Transverse colon (tissue), 4 donors: ENCODE results near the gene BTF3. TPM values are rescaled to one million over a fixed set of nuclear protein-coding genes. Genes with fewer than 3 reads are reported as not detected.

ENCODE experiments used
- DNase-seq: peaks from one replicate; pipeline ENCODE4 v3.0.0-alpha.2; 2019
- H3K27ac ChIP-seq, 4 donors: fragments of 200-600 bp; sonication (generic); 2 replicates each; pipeline ENCODE4 v1.5.1; 2016 to 2018; ENCODE audit warnings: inconsistent platforms in 4 of 4
- H3K27me3 ChIP-seq: fragments of 200-600 bp; sonication (generic); 2 replicates; pipeline ENCODE4 v1.5.1; 2017; ENCODE audit warnings: inconsistent platforms
- H3K36me3 ChIP-seq, 4 donors: fragments of 200-600 bp; sonication (generic); 2 replicates each; pipeline ENCODE4 v1.5.1; 2017 to 2019; ENCODE audit warnings: inconsistent platforms in 4 of 4
- H3K4me1 ChIP-seq, 4 donors: fragments of 200-600 bp; sonication (generic); 2 replicates each; pipeline ENCODE4 v1.5.1; 2017 to 2020; ENCODE audit warnings: inconsistent platforms in 4 of 4
- H3K4me3 ChIP-seq, 4 donors: fragments of 200-600 bp; sonication (generic); 1 replicate in 1 of 4; 2 replicates in 3 of 4; pipeline versions ENCODE4 v1.5.1 to v1.6.1; 2017 to 2019; ENCODE audit warnings: inconsistent platforms in 4 of 4
- H3K9me3 ChIP-seq, 2 donors: fragments of 200-600 bp; sonication (generic); 2 replicates each; pipeline ENCODE4 v1.5.1; 2017 to 2019; ENCODE audit warnings: inconsistent platforms in 2 of 2
- CTCF ChIP-seq, 5 experiments: fragments of 200-600 bp in 3 of 5; fragments of 450-650 bp in 2 of 5; sonication (generic) in 3 of 5; IDR thresholded peaks; 1 replicate in 2 of 5; 2 replicates in 3 of 5; pipeline ENCODE4 v1.5.1; 2016 to 2017; ENCODE audit warnings: antibody characterized with exemption in 5 of 5, inconsistent platforms in 3 of 5, mild to moderate bottlenecking in 2 of 5, moderate library complexity in 1 of 5
- EP300 ChIP-seq: sonication (generic); formaldehyde crosslinking; IDR thresholded peaks from one replicate; pipeline ENCODE4 v1.6.1; 2017; ENCODE audit warnings: antibody characterized with exemption, low read depth
- POLR2A ChIP-seq: fragments of 450-650 bp; IDR thresholded peaks from one replicate; pipeline ENCODE4 v1.6.1; 2016; ENCODE audit warnings: antibody characterized with exemption, mild to moderate bottlenecking, moderate library complexity
- POLR2AphosphoS5 ChIP-seq, 3 donors: sonication (generic); formaldehyde crosslinking; IDR thresholded peaks; one replicate each; pipeline ENCODE4 v1.6.1; 2016; ENCODE audit warnings: antibody characterized with exemption in 3 of 3
- WGBS, 2 donors: methylation state at CpG; one replicate each; pipeline ENCODE4 v1.1.5; 2018; ENCODE audit warnings: low coverage in 1 of 2; 5-methylcytosine and 5-hydroxymethylcytosine counted together
- in situ Hi-C, 4 donors: fragments of 200-750 bp; cut with MboI; loops; one replicate each; pipeline versions ENCODE4 v1.15.0 to v1.15.1; 2017; ENCODE audit warnings: low sequenced_read_pairs in 3 of 4, low pct_ligation_motif_present in 1 of 4, low pct_unique_long_range_greater_than_20kb in 1 of 4
- intact Hi-C: fragments of 100-400 bp; cut with DNase I; formaldehyde crosslinking; loops from one replicate; pipeline ENCODE4 v1.15.1; 2023; ENCODE audit warnings: low total_unique reads
- total RNA-seq, 4 donors: library from RNA; depleted of rRNA; stranded (reverse); fragments of >200 nt; gene quantifications; one replicate each; pipeline ENCODE4 v1.1.0, GENCODE V29; 2016

Gene BTF3
- total RNA-seq, 4 donors from 2014 or later = 312 to 416 (median 396) TPM

GRCh38 chr5:73522989-73523388 is 24.7 kb downstream of the BTF3 start:
- DNase-seq = no peak
- no peak overlapping the region for H3K27ac ChIP-seq
- in situ Hi-C loops = no loop called here
- no peak for TF ChIP-seq POLR2A
- TF ChIP-seq EP300 = no peak
- intact Hi-C loops = no loop called here
- 87% methylated on average over 7 of the region's 7 CpGs; no CpG with 5 or more reads in 1 of the 2 donors for WGBS, 2 donors
- H3K9me3 ChIP-seq = no peaks in the 10 kb centered on the region
- peaks cover 0 to 3% (median 0%) of the 10 kb centered on the region in 4 donors for H3K4me1 ChIP-seq
- no peak overlapping the region for H3K4me3 ChIP-seq
- H3K36me3 ChIP-seq = no peaks in the 10 kb centered on the region
- H3K27me3 ChIP-seq = no peaks in the 10 kb centered on the region

GRCh38 chr5:73523861-73524260 is 25.6 kb downstream of the BTF3 start:
- no peaks in the 10 kb centered on the region for H3K36me3 ChIP-seq
- H3K4me3 ChIP-seq = no peak overlapping the region
- peaks cover 0 to 3% (median 0%) of the 10 kb centered on the region in 4 donors for H3K4me1 ChIP-seq
- WGBS, 2 donors = 76 to 80% methylated on average over 1 of the region's 1 CpG
- no peak for TF ChIP-seq EP300
- no peak for TF ChIP-seq CTCF (IDR thresholded peaks at IDR 0.05)
- TF ChIP-seq POLR2AphosphoS5 (IDR thresholded peaks at IDR 0.05) = no peak
- no peak for TF ChIP-seq POLR2A
- in situ Hi-C loops = no loop called here
- intact Hi-C loops = no loop called here
- H3K9me3 ChIP-seq = no peaks in the 10 kb centered on the region
- no peaks in the 10 kb centered on the region for H3K27me3 ChIP-seq
- H3K27ac ChIP-seq = no peak overlapping the region
- DNase-seq = no peak

- no peak for DNase-seq
- Histone ChIP-seq H3K27me3 (peaks cover 7% of the 10 kb centered on the region), H3K27ac (no peak overlapping the region), H3K36me3 (no peaks in the 10 kb centered on the region), H3K4me1 (no peaks in the 10 kb centered on the region), H3K4me3 (no peak overlapping the region), H3K9me3 (no peaks in the 10 kb centered on the region)
- WGBS, 2 donors = 76 to 84% methylated on average over 3 of the region's 3 CpGs
- TF ChIP-seq CTCF (IDR thresholded peaks at IDR 0.05) (no peak), EP300 (no peak), POLR2A (no peak), POLR2AphosphoS5 (IDR thresholded peaks at IDR 0.05) (no peak)
- in situ Hi-C loops (no loop called here), intact Hi-C loops (no loop called here)
Observed at GRCh38 chr5:73525606-73526203, 27.5 kb downstream of the BTF3 start.

- DNase-seq = no peak
- Histone ChIP-seq H3K4me1 (no peaks in the 10 kb centered on the region), H3K27ac (no peak overlapping the region), H3K9me3 (no peaks in the 10 kb centered on the region), H3K4me3 (no peak overlapping the region), H3K27me3 (peaks cover 7% of the 10 kb centered on the region), H3K36me3 (no peaks in the 10 kb centered on the region)
- in situ Hi-C loops = no loop called here
- WGBS, 2 donors = 71 to 75% methylated on average over 2 to 3 of the region's 3 CpGs
- intact Hi-C loops = no loop called here
- TF ChIP-seq CTCF (IDR thresholded peaks at IDR 0.05) (no peak), POLR2A (no peak), POLR2AphosphoS5 (IDR thresholded peaks at IDR 0.05) (no peak), EP300 (no peak)
Observed at GRCh38 chr5:73528248-73528647, 30.0 kb downstream of the BTF3 start.

- intact Hi-C loops (no loop called here), in situ Hi-C loops (no loop called here)
- Histone ChIP-seq H3K9me3 (no peaks in the 10 kb centered on the region), H3K4me1 (no peaks in the 10 kb centered on the region), H3K36me3 (no peaks in the 10 kb centered on the region), H3K27ac (no peak overlapping the region), H3K4me3 (no peak overlapping the region), H3K27me3 (peaks cover 11% of the 10 kb centered on the region)
- TF ChIP-seq POLR2AphosphoS5 (IDR thresholded peaks at IDR 0.05) (no peak), POLR2A (no peak)
- 79 to 100% methylated on average over 1 of the region's 1 CpG for WGBS, 2 donors
- no peak for DNase-seq
Observed at GRCh38 chr5:73529081-73529480, 30.8 kb downstream of the BTF3 start.
